GM18861 (cell line): ENCODE measurements around the gene ERFL.

Experiments used
- ATAC-seq: cut with Tn5 transposase; IDR thresholded peaks from one replicate; pipeline ENCODE4 v1.9.1; 2021; ENCODE audit not compliant: unreplicated experiment

The ERFL gene

DNA sequence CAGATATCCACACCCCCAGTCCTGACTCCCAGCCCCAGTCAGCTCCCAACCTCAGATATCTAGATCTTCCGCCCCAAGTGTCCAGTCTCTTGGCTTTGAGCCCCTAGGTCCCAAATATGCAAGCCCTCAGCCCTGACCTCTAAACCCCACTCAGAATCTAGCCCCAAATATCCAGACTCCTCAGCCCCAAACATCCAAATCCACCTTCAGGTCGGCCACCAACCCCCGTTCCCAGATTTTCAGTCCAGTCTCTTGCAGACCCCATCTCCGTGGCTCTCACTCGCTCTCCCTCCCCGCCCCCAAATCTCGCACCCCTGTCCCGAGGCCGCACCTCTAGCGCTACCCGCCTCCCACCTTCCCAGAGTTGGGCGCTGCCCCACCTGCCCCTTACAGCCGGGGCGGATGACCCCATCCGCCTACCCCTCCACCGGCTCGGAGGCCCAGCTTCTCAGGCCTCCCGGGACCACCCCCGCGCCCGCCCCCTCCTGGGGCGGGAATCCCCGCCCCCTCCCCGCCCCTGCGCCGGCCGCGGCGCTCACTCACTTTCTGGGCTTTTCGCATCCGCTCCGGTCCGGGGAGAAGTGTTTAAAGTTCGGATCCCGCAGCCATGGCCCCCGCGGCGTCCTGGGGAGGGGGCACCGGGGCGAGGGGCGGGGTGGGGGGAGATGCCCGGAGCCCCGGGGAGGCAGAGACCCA is 604 bp downstream of the ERFL start:
- no peak for ATAC-seq

DNA sequence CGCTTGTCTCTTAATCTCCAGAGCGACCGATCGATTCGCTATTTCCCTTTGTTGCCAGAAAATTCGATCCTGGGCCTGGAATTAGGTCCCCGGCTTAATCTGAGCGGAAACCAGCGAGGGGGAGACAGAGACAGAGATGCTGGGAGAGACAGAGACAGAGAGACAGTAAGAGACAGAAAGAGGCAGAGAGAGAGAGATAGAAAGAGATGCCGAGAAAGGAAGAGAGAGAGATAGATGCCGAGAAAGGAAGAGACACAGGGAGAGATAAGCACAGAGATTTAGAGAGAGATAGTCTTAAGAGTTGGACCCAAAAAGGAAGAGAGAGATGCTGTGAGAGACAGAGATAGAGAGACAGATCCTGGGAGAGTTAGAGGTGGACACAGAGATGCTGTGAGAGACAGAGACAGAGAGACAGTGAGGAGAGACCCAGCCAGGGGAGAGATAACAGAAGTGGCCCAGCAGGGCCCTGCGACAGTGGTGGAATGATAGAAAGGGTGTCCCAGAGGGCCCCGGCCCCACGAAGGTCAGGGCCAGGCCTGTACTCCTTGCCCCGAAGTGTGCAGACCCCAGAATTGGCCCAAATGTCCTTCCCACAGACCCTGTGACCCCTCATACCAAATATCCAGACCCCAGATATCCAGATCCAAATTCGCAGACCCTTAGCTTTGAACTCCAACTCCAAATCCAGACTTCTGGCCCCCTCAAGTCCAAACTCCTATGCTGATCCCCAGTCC is 1.3 kb downstream of the ERFL start:
- ATAC-seq = no peak

DNA sequence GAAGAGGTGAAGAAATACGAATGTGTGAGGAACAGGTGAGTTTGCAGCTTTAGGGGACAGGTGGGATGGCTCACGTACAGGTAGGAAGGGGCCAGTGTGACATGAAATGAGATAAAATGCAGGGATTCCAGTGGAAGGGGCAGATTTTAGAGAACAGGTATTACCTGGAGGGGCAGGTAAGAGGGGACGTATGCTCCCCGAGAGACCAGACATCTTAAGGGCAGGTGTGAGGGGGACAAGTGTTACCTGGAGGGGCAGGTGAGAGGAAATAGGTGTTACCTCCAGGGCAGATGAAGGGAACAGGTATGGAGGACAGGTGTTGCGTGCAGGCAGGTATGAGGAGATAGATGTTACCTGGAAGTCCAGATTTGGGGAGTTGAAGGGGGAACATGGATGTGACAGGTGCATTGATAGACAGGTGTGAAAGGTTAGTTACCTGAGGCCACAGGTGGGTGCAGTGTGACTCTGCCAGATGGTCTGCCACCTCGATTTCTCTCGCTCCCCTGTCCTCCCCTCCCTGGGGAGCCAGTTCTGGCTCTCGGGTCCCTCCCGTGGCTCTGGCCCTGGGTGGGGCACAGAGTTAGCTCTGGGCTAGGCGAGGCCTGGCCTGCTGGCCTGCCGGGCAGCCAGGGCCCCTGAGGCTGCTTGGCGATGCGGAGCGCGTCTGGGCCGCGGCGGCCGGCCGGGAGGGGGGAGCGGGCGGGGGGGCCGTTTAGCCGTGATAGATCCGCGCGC is 2.1 kb downstream of the ERFL start:
- no peak for ATAC-seq

DNA sequence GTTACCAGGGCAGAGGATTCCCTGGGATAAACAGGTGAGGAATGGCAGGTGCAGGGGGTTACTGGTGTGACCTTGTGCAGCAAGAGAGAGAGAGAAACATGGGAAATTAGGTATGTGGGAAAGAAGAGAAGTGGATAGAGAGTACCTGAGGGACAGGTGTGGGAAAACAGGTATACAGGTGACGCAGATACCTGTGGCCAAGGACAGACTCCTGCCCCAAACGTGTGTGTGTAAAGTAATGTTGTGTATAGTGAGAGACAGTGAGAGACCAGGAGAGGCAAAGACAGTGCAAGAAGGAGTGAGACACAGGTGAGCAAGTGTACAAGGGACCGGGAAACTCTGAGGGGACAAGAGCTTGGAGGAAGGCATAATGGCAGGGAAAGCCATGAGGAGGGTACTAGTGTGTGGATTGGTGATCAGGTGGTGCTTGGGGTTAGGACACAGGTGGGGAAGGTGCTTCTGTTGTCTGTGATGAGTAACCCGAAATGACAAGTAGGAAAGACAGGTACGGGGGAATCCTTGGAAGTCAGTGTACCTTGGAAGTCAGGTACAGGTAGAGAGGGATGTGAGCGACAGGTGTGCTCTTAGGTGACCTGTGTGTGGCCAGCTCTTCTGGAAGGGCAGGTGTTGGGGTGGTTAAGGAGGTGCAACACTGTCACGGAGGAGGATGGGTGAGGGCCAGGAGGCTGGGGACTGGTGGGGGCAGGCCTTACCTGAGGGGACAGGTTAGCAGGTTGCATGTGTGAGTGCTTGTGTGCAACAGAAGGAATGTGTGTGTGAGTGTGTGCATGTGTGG is 2.8 kb downstream of the ERFL start:
- ATAC-seq = no peak

DNA sequence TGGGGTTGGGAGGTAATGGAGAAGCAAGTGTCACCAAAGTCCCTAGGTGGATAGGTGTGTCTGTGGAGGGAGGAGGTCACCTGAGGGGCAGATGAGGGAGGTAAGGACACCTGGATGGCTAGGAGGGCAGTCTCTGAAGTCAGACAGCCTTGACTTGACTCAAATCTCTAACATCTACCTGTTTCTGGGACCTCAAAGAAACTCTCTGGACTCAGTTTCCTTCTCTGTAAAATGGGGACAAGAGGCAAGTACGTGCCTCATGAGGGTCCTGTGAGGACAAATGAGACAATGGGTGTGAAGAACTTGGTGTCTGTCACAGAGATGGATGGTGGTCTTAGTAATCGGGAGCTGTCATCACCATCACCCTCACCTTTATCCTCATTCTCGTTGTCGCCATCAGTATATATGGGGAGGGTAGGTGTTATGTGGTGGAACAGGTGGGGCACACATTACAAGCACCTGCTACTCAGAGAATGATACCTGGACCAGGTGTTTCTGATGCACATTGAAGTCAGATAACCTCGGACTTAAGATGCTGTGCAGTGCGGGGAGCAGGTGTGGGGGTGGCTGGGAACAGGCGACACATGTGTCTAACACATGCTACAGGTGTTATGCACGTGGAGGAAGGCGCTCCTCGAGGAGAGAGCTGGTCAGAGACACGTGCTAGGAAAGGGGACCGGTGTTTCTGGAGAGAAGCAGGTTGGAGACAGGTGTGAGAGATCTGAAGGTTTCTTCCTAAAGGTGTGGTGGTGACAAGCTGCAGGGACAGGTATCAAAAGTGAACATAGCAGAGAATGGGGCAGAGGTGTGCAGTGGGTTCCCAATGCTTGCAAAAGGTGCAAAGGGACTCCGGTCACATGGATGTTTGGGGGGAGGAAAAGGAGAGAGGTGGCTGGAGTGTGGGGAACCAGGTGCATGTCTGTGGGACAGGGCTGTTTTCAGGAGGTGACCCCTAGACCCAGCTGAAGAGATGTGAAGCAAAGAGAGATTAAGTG is 3.8 kb downstream of the ERFL start:
- ATAC-seq = no peak

DNA sequence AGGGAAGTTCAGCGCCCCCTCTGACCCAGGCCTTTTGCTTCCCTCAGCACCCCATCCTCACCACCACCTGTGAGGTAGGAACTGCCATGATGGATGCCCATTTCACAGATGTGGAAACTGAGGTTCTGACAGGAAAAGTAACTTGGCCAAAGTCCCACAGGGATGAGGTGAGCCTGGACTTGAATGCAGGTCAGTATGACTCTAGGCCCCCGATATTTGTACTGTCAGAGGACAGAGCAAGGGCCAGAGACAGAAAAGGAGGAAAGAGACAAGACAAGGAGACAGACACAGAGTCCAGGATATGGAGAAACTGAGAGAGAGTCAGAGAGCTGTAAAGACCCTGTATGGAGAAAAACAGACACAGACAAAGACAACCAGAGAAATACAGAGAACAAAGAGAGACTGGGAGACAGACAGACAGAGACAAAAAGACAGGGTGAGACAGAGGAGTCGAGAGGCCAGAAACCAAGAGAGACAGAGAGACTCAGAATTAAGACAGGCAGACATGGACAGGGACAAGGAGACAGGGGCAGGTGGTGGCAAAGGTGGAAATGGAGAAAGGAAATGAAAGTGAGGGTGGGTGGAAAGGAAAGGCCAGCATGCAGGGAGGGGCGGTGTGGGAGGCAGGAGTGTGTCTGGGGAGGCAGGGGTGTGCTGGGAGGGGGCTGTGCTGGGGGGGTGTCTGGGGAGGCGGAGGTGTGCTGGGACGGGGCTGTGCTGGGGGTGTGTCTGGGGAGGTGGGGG is 5.0 kb downstream of the ERFL start:
- no peak for ATAC-seq

DNA sequence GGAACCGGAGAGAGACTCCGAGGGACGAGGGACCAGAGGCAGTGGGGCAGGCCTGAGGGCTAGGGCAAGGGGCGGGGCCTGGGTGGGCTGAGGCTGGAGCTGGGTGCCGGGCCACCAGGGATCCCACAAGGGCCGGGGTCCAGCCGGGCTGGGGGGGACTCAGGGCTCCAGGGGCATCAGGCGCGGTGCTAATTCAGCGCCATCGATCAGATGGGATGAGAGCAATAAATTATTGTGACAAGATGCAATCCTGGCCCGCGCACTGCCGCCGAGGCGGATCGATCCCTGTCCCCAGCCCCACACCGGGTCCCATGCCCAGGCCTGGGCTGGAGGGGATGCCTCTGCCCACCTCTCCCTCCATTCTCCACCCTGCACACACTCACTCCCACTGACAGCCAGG is 5.7 kb downstream of the ERFL start:
- no peak for ATAC-seq

DNA sequence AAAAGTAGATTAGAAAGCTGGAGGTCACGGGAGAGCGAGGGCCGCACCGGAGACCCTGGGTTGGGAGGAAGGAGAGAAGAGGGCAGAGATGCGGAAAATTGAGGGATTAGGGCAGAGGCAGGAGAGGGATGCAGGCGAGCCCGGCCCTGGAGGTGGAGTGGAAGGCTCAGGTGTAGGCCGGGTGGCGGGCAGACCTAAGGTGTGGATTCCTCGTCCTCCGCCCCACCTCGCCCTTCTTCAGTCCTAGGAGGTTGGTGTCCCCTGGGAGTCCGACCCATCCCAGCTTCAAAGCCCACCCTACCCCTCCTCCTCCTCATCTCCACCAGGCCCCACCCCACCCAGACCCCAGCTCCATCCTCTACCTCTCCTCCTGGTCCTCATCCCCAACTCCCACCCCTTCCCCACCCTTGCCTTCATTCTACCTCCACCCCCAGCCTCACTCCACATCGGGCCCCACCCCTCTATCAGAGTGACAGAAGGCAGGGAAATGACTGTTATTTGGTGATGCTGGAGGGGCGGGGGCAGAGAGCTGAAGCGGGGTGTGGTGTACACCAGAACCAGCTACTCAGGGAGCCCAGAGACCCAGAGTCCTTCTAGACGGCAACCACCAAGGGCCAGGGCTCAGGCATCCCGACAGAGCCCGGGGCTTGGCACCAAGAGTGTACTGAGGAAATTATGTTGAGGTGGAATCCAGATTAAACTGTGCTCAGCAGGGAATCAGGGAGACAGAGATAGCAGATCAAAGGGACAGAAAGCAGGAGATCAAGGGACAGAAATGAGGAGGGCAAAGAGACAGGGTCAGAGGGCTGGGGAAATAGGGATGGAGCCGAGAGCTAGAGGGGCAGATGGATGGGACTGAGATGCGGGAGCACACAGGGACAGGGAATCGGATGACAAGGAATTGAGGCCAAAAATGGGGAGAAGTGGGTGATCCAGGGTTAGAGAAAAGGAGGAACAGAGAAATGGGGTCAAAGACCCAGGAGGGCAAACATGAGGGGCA is 6.4 kb downstream of the ERFL start:
- ATAC-seq = no peak

DNA sequence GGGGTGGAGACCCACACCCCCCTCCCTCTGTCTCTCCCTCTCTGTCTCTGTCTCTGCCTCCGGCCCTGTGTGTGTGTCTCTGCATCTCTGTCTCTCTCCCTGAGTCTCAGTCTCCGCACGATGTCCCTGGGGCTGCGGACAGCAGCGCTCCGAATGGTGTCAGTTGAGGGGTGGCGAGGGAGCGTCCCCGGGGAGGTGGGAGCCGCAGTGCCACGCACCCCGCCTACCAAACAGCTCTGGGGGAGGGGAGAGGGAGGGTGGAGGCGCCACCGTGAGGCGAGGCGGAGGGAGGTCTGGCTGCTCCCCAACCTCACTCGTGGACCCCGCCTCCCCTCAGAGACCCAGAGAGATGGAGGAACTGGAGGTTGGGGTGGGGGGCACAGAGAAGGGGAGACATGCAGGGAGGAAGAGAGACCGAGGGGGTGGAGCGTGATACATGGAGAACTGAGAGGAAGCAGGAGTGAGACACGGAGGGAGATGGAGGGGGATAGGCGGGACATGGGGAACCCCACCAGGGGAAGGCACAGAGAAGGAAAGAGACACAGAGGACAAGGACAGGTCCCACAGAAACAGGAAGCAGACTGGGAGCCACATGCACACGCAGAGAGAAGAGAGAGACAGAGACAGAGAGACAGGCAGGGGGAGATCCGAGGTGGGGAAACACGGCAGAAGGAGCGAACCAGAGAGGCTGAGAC is 7.2 kb downstream of the ERFL start:
- ATAC-seq = no peak

DNA sequence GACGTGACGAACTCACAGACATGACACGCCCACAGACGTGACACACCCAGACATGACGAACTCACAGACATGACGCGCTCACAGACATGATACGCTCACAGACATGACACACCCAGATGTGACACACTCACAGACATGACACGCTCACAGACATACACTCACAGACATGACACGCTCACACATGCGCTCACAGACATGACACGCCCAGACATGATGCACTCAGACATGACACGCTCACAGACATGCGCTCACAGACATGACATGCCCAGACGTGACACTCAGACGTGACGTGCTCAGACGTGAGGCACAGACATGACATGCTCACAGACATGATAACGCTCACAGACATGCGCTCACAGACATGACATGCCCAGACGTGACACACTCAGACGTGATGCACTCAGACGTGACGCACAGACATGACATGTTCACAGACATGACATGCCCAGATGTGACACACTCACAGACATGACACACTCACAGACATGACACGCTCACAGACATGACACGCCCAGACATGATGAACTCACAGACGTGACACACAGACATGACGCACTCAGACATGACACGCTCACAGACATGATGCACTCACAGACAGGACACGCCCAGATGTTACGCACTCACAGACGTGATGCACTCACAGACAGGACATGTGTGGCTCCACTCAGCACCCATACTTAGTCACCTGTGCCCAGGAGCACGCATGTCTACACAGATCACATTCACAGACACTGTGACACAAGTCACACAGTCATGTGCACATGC is 8.1 kb downstream of the ERFL start:
- no peak for ATAC-seq

DNA sequence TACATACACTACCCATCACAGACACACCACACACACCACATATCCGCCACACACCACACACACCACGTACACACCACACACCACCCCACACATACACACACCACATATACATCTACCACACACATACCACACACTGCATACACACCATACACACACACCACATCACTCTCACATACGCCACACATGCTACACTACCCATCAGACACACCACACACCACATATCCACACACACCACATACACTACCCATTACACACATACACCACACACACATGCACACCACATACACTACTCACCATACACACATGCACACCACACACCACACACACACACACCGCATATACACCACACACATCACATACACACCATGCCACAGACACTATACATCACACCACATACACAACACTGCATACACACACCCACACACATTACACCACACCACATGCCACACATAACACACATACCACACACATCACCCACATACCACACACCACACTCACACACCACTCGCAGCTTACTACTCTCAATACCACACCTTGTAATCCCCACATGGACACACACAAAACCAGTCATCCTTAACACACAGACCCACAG is 9.5 kb downstream of the ERFL start:
- no peak for ATAC-seq

DNA sequence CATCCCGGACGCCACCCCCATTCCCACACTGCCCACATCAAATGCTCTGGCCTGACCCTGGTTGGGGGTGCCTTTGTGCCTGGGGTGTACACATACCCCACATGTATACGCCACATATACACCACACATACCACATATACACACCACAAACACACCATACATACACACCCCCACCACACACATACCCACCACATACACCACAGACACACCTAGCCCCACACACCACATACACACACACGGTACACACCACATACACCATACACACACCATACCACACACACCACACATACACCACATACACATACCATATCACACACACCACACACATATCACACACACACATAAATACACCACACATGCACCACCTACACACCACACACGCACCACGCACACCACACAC is 10.2 kb downstream of the ERFL start:
- no peak for ATAC-seq

DNA sequence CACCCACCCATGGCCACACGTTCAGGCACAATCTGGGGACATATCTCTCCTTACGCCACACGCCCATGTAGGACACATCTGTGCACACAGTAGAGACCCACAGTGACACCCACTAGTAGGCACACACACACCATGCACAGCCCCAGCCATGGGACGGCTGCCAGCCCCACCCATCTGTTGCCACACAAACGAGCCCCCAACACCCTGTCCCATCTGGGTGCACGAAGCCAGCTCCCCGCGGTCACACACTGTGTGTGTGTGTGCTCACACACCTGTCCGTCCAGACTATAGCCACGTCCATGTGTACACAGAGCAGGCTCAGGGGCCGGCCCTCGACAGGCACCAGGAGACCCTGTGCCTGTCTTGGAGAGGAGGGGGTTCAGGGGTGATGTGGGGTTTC is 10.6 kb downstream of the ERFL start:
- no peak for ATAC-seq

DNA sequence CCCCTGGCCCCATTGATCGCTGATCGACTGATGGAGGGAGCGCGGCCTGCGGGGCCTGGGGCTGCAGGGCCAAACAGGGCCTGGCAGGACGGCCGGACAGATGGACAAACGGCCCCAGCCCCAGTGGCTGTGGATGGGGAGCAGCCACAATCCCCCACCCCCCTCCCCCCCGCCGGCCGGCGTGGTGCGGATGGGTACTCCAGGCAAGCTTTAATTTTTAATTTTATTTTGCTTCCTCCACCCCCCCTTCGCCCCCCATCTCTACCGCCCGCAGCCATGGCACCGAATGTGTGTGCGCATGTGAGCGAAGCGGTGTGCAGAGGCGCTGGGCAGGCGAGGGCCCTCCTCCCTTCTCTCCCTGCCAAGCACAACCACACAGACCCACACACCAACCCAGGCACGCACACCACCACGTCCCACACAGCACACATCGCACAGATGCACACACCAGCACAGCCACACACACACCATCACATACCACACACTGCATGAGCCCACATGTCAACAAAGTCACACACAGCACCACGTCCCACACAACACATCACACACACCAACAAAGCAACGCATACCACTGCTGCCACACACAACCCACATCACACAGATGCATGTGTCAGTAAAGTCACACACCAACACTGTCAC is 12.4 kb downstream of the ERFL start:
- ATAC-seq = no peak

DNA sequence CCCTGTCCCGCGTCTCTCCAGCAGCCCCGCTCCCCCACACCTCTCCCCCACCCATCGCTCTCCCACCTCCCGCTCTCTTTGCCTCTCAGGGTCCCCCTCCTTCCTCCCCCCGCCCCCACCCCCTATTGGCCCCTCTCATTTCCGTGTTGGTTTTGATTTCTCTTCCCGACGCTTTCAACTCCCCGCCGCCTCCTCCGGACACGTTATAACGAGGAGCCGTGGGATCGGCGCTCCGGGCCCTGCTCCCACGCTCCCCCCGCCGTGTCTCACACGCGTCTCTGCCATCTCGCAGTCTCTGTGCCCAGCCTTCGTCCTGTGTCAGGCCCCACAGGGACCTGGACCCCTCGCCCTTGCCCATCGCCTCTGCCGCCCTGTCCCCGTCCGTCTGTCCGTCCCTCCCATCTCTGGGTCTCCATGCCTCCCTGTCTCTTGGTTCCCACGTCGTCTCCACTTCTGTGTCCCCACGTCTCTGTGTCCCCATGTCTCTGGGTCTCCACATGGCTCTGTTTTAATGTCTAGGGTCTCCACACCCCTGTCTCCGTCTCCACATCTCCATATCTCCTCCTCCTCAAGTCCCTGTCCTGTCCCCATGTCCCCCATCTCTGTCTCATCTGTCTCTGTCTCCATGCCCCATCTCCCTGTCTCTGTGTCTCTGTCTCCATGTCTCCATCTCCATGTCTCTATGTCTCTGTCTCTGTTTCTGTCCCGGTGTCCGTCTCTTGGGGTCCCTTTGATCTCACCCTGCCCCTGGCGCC is 13.1 kb downstream of the ERFL start:
- no peak for ATAC-seq
